OCI-M1 (cell line): Measurements from ENCODE around the gene OGFOD1.

Experiments
- DNase-seq: peaks from one replicate; lab custom pipeline; 2025; lab: John Stamatoyannopoulos, UW

OGFOD1 gene

GRCh38 chr16:56450986-56451752, at the start of gene OGFOD1, which contains the start of gene NUDT21:
Gene OGFOD1, plus strand, starts transcription at chr16:56451554. Its CDS starts 59 bp downstream, at chr16:56451613.
Gene NUDT21, minus strand, starts transcription at chr16:56451332. Its CDS starts 130 bp downstream, at chr16:56451202.
- peak; percentile 95 for DNase-seq

GRCh38 chr16:56405977-56406672, 45.2 kb upstream of the OGFOD1 start:
- no peak for DNase-seq

- no peak for DNase-seq
Measured at GRCh38 chr16:56408379-56409098, 42.8 kb upstream of the OGFOD1 start.

- no peak for DNase-seq
Measured at GRCh38 chr16:56409195-56409594, 42.2 kb upstream of the OGFOD1 start.

- no peak for DNase-seq
Measured at GRCh38 chr16:56411123-56411522, 40.2 kb upstream of the OGFOD1 start.

- DNase-seq = no peak
Measured at GRCh38 chr16:56411624-56412023, 39.7 kb upstream of the OGFOD1 start.

- no peak for DNase-seq
Measured at GRCh38 chr16:56413381-56413780, 38.0 kb upstream of the OGFOD1 start.

- DNase-seq = peak; percentile 9
Measured at GRCh38 chr16:56414366-56414765, 37.0 kb upstream of the OGFOD1 start.

GRCh38 chr16:56415875-56416274, 35.5 kb upstream of the OGFOD1 start:
- DNase-seq = no peak

GRCh38 chr16:56417138-56417537, 34.2 kb upstream of the OGFOD1 start:
- DNase-seq = no peak

GRCh38 chr16:56419740-56420548, 31.4 kb upstream of the OGFOD1 start:
- no peak for DNase-seq

GRCh38 chr16:56420613-56421012, 30.7 kb upstream of the OGFOD1 start:
- DNase-seq = no peak

- no peak for DNase-seq
Measured at GRCh38 chr16:56421313-56421712, 30.0 kb upstream of the OGFOD1 start.

GRCh38 chr16:56421976-56422669, 29.2 kb upstream of the OGFOD1 start:
- DNase-seq = no peak

GRCh38 chr16:56422896-56423441, 28.4 kb upstream of the OGFOD1 start:
- DNase-seq = no peak

- DNase-seq = peak; percentile 55
Measured at GRCh38 chr16:56423584-56424403, 27.6 kb upstream of the OGFOD1 start.

- no peak for DNase-seq
Measured at GRCh38 chr16:56424404-56424764, 27.0 kb upstream of the OGFOD1 start.

- DNase-seq = peak; percentile 56
Measured at GRCh38 chr16:56424791-56425438, 26.4 kb upstream of the OGFOD1 start.

- peak; percentile 80 for DNase-seq
Measured at GRCh38 chr16:56425439-56425832, 25.9 kb upstream of the OGFOD1 start, which contains the start of gene AMFR. Gene AMFR, minus strand, starts transcription at chr16:56425545. Its CDS starts 218 bp downstream, at chr16:56425327.
